Activated CD8-positive, alpha-beta memory T cell treated with anti-CD3 and anti-CD28 coated beads, Interleukin-2, amount 50 U/mL, for 1 hour (primary cell): ENCODE results near the gene CCDC159.
"Not testable (repeated sequence)": the region's sequence is repeated elsewhere in the genome, so short reads cannot be mapped to it uniquely, and the experiment has no call there.

ENCODE experiments used
- DNase-seq: peaks from one replicate; pipeline ENCODE4 v3.0.0-alpha.2; 2020; ENCODE audit errors: extremely low read depth

CCDC159 gene

GRCh38 chr19:11338121-11338520 is 8.2 kb upstream of the CCDC159 start:
- DNase-seq: no peak

GRCh38 chr19:11338569-11339253 is 7.6 kb upstream of the CCDC159 start:
- DNase-seq: no peak

GRCh38 chr19:11339254-11340098 is 6.8 kb upstream of the CCDC159 start, which contains the start of gene RAB3D:
Gene RAB3D (minus strand): TSS chr19:11339657. CDS start chr19:11337399, 2,258 bp downstream.
- DNase-seq: no peak

- not testable (repeated sequence) for DNase-seq
Observed at GRCh38 chr19:11340099-11340467, 6.2 kb upstream of the CCDC159 start.

DNA sequence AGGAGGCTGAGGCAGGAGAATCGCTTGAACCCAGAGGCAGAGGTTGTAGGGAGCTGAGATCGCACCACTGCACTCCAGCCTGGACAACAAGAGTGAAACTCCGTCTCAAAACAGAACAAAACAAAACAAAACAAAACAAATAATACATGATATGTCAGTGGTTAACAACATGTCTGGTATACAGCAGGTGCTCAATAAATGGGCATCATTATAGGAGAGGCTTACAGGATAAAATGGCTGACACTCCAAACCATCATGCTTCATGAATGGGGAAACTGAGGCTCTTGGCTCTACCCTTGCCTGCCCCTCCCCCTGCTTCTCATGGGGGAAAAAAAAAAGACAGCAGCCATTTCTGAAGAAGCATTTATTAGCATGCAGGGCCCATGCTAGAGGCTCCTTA is 3.9 kb upstream of the CCDC159 start:
- no peak for DNase-seq

DNA sequence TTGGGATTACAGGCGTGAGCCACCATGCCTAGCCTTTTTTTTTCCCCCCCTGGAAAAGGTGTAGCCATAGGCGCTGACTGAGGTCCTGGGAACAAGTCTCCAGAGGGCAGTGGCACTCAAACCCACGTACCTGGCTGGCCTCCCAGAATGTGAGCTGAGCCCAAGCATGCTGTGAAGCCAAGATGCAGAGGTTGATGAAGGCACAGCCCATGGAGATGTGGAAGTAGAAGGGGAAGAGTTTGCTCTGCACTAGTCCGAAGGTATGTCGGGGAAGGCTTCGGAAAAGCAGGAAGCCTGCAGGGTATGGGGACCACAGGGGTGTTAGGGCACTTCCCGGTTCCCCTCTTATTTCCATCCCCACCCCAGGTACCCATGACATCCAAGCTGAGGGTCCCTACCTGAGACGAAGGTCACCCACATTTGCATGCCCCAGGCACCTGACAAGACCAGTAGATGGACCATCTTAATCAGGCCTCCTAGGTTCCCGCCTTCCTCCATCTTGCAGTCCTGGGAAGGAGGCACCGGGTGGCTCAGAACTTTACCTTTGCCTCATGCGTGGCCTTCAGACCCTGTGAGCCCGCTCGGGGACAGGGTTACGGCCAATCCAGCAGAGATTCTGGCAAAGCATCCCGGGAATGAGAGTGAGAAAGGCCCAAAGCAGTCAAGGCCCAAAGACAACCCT is 1.1 kb upstream of the CCDC159 start:
- no peak for DNase-seq

DNA sequence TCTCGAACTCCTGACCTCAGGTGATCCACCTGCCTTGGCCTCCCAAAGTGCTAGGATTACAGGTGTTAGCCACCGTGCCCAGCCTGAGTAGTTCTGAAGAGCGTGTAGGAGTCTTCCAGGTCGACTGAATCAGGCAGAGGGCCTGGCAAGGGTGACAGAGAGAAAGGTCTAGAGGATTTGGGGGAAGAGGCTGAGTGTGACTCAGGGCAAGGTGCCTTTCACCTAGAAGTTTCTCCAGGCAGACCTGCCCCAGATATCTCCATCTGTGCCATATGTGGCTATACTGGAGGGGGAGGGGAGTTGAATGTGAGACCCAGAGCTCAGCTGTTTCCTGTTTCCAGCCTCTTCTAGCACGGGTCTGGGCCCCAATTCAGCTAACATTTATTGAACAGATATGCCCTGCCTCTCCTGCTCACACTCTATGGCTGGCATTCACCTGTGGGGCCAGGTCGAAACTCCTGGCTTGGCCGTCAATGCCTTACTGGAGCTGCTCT is 1.3 kb downstream of the CCDC159 start:
- no peak for DNase-seq

DNA sequence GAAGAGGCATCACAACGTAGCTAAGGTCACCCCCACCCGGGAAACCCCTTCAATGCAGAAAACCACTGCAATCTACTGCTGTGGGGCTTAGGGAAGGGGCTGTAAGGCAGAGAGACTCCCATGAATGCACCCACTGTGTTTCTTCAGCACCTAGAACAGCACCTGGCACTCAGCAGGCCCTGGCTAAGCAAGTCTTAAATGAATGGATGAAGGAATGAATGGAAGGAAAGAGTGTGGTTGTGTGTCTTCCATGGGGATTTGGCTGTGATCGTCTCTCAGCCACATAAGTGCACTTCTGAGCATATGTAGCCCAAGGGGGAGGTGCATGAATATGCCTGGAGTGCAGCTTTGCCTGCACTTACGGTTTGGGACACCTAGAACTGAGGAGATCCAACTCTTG is 2.9 kb downstream of the CCDC159 start:
- DNase-seq: no peak

DNA sequence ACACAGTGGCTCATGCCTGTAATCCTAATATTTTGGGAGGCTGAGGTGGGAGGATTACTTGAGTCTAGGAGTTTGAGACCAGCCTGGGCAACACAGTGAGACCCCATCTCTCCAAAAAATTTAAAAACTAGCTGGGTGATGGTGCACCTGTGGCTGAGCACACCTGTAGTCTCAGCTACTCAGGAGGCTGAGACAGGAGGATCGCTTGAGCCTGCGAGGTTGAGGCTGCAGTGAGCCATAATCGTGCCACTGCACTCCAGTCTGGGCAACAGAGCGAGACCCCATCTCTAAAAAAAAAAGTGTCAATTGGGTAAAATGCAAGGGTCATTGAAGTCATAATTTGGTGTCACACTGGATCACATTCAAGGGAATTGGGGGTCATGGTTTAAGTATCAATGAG is 7.8 kb downstream of the CCDC159 start:
- DNase-seq: not testable (repeated sequence)

DNA sequence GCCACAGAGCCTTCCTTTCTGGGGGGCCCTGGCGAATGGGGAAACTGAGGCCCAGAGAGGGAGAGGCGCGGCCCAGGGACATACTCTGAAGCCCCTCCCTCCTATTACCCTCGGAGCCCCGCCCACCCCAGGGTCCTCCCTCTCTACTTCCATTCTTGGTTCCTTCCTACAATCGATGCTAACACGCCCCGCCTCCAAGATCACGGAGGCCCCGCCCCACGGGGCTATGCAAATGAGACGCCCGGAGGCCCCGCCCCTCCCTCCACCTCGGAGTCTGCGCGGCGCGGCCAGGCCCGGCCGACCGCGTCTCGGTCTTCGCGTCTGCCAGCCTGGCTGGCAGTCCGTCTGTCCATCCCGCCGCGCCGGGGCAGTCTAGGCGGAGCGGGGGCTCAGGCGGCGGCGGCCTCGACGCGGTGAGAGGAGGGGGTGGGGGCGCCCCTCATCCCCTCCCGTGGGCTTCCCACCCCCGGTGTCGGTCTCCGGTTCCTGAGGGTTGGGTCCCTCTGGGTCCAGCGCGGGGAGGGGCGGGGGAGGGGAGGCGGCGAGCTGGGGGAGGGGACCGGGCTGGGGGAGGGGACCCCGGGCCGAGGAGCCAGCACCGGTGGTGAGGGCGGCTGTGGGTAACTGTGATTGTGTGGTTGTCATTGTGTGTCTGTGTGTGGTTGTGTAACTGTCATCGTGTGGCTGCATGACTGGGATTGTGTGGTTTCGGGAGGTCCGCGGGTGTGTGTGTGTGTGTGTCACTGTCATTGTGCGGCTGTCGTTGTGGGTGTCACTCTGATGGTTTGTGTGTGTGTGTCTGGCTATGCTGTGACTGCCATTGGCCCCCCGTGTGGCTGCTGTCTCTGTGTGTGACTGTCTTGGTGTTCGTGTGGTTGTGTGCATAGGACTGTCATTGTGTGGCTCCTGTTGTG is 9.1 kb downstream of the CCDC159 start, which contains the start of gene PLPPR2:
TSS of gene PLPPR2 (plus strand) at position 273 of the 914 bp plus-strand sequence. CDS start 2,242 bp downstream, outside the sequence.
- peak; percentile 43 for DNase-seq

GRCh38 chr19:11356074-11356397 is 9.7 kb downstream of the CCDC159 start:
- DNase-seq: no peak

DNA sequence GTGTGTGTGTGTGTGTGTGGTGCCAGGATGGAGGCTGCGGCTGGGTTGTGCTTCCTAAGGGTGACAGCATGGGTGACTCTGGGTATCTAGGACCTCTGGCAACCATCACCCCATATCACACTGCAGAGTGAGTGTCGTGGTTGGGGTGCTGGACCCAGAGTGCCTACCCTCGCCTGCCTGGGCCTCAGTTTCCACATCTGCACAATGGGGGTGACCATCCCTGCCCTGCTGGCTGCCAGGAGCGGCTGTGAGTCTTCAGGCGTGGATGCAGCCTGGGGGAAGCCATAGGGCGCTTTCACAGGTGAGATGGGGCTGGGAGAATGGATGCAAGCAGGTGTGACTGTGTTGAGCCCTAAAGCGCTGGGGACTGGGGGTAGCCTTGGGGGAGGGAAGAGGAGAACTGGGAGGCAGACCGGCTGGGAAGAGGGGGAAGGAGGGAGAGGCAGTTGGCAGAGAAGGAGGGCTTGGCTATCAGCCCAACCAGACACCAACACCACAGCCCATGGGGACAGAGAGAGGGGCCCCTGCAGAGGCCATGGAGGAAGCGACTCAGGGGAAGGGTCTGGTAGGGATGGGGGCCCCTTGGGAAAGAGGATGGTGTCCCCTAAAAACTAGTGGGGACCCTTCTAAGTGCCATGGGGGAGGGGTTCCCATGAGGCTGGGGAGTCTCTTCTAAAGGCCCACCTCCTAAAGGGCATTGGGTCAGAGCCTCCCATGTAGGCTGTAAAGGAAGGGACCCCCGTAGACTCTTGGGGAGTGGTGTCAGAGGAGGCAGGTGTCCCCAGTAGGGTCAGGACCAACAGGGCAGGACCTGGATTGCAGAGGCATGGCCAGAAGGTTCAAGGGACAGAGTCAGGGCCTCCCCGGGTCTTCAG is 10.6 kb downstream of the CCDC159 start:
- no peak for DNase-seq

DNA sequence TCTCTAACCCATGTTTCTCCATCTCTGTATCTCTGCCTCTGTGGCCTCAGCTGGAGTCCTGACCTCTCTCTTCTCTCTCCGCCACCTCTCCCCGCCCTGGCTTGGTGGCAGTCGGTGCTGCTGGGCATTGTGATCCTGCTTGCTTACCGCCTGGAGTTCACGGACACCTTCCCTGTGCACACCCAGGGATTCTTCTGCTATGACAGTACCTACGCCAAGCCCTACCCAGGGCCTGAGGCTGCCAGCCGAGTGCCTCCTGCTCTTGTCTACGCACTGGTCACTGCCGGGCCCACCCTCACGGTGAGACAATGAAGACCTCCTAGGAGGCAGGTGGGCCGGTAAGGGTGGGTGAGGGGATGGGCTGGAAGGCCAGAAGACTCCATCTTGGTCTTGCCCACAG is 13.1 kb downstream of the CCDC159 start:
- no peak for DNase-seq

GRCh38 chr19:11361037-11361770 is 14.9 kb downstream of the CCDC159 start:
- DNase-seq: no peak

DNA sequence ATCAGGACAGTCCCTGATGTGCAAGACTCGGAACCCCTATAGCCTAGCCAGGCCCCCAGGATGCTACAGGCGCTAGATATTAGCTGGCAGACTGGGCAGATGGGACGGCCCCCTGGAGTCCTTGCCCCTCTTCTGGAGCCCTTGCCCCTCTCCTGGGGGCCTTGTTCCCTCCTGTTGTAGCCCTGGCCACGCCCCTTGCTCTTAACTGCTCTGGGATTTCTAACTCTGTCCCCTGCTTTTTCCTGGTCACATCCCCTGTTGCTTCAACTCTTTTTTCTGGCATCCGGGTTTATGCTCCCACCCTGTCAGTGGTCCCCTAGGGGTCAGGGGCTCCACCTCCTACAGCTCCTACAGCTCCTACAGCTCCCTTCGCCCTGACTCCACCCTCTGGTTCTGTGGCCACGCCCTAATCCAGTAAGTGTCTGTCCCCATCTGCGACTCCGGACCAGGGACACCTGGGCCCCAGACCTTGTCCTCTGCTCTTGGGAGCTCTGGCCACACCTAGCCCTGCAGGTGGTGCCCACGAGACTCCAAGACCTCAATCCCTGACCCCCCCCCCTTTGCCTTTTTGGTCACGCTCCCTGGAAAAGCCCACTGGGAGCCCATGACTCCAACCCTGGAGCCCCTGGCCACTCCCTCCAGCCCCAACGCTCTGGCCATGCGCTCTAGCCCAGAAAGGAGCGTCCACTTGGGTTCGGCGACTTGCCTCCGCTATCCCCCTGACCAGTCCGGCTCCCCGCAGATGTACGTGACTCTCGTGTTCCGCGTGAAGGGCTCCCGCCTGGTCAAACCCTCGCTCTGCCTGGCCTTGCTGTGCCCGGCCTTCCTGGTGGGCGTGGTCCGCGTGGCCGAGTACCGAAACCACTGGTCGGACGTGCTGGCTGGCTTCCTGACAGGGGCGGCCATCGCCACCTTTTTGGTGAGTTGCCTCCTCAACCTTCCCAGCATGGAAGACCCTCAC is 15.7 kb downstream of the CCDC159 start:
- DNase-seq: no peak

DNA sequence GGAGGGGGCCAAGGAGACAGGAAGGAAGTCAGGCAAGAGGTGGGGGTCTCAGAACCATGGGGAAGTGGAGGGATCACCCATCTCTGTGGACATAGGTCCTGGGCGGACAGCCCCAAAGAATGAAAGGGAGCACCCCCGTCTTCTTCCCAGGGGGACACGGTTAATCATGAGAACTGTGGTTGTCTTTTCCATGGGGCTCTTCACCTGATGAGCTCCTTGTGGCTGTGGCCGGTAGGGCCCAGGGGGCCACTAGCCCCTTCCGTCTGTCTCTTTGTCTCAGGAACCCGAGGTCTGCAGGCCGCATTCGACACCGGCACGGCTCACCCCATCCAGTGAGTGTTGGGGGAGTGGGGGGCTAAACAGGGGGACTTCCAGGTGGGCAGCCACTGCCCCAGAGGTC is 17.6 kb downstream of the CCDC159 start:
- no peak for DNase-seq

GRCh38 chr19:11364296-11364904 is 18.1 kb downstream of the CCDC159 start:
- no peak for DNase-seq

- DNase-seq: no peak
Observed at GRCh38 chr19:11364935-11365334, 18.6 kb downstream of the CCDC159 start.
